Omental fat pad (tissue), 4 donors: ENCODE data around the gene SRRM3. TPM values are rescaled to one million over a fixed set of nuclear protein-coding genes. Genes with fewer than 3 reads are reported as not detected.
"Not testable (repeated sequence)": the region's sequence is repeated elsewhere in the genome, so short reads cannot be mapped to it uniquely, and the experiment has no call there.

Experiments
- ATAC-seq: fragments of 150-250 bp; one replicate; pipeline ENCODE4 v1.9.1; 2016; ENCODE audit warnings: mild to moderate bottlenecking, moderate library complexity; ENCODE audit not compliant: low FRiP score
- DNase-seq: peaks from one replicate; pipeline ENCODE4 v3.0.0-alpha.2; 2019; ENCODE audit warnings: low spot score
- CTCF ChIP-seq, 3 donors: fragments of 450-650 bp; IDR thresholded peaks; one replicate each; pipeline ENCODE4 v1.5.1; 2016 to 2017; ENCODE audit warnings: antibody characterized with exemption in 3 of 3, mild to moderate bottlenecking in 3 of 3, moderate library complexity in 2 of 3
- total RNA-seq, 4 donors: library from RNA; depleted of rRNA; stranded (reverse); fragments of >200 nt; gene quantifications; one replicate each; pipeline ENCODE4 v1.1.0, GENCODE V29; 2016

The SRRM3 gene
- total RNA-seq, 4 donors from 2014 or later, result 1.7 to 3.7 (median 2.4) TPM

GRCh38 chr7:76267107-76267893 is 65.6 kb downstream of the SRRM3 start:
- DNase-seq, result no peak

GRCh38 chr7:76267894-76268183 is 66.1 kb downstream of the SRRM3 start:
- DNase-seq, result no peak
- TF ChIP-seq CTCF (IDR thresholded peaks at IDR 0.05), result no peak
- ATAC-seq, result no peak

More at GRCh38 chr7:76267107-76267893, 65.6 kb downstream of the SRRM3 start:
- ATAC-seq, result peak; percentile 23
- TF ChIP-seq CTCF (IDR thresholded peaks at IDR 0.05), result no peak

- no peak for ATAC-seq
- no peak for TF ChIP-seq CTCF (IDR thresholded peaks at IDR 0.05)
- DNase-seq, result no peak
Observed at GRCh38 chr7:76268376-76268775, 66.7 kb downstream of the SRRM3 start.

- no peak for TF ChIP-seq CTCF (IDR thresholded peaks at IDR 0.05)
- DNase-seq, result no peak
- no peak for ATAC-seq
Observed at GRCh38 chr7:76269895-76270294, 68.2 kb downstream of the SRRM3 start.

GRCh38 chr7:76271384-76271783 is 69.7 kb downstream of the SRRM3 start:
- ATAC-seq, DNase-seq: not testable (repeated sequence)

GRCh38 chr7:76272142-76272541 is 70.4 kb downstream of the SRRM3 start:
- DNase-seq (no peak), ATAC-seq (no peak)
- TF ChIP-seq CTCF (IDR thresholded peaks at IDR 0.05), result no peak

GRCh38 chr7:76272851-76273497 is 71.3 kb downstream of the SRRM3 start:
- DNase-seq (no peak), ATAC-seq (no peak)
- no peak for TF ChIP-seq CTCF (IDR thresholded peaks at IDR 0.05)
